HG02973 (cell line): ENCODE data around the gene TIRAP.
"Not testable (repeated sequence)": the region's sequence is repeated elsewhere in the genome, so short reads cannot be mapped to it uniquely, and the experiment has no call there.

Experiments
- ATAC-seq: cut with Tn5 transposase; IDR thresholded peaks from one replicate; pipeline ENCODE4 v1.9.1; 2021; ENCODE audit warnings: moderate library complexity; ENCODE audit not compliant: unreplicated experiment

Gene TIRAP

GRCh38 chr11:126282361-126282735 is 545 bp upstream of the TIRAP start:
- ATAC-seq: no peak

- peak; percentile 45 for ATAC-seq
Measured at GRCh38 chr11:126284829-126285228, 1.9 kb downstream of the TIRAP start.

- no peak for ATAC-seq
Measured at GRCh38 chr11:126288237-126288636, 5.3 kb downstream of the TIRAP start.

GRCh38 chr11:126290887-126291286 is 8.0 kb downstream of the TIRAP start:
- no peak for ATAC-seq

- ATAC-seq: no peak
Measured at GRCh38 chr11:126293726-126294125, 10.8 kb downstream of the TIRAP start.

GRCh38 chr11:126297004-126297403 is 14.1 kb downstream of the TIRAP start:
- ATAC-seq: no peak

GRCh38 chr11:126303623-126304456 is 20.9 kb downstream of the TIRAP start, which contains the start of gene DCPS:
TSS of gene DCPS (plus strand) at chr11:126304060. CDS start at chr11:126304081, 21 bp downstream.
- peak; percentile 86 for ATAC-seq

GRCh38 chr11:126304457-126305075 is 21.7 kb downstream of the TIRAP start:
- no peak for ATAC-seq

- peak; percentile 68 for ATAC-seq
Measured at GRCh38 chr11:126305699-126306098, 22.8 kb downstream of the TIRAP start.

GRCh38 chr11:126307706-126308105 is 24.8 kb downstream of the TIRAP start:
- ATAC-seq: no peak

GRCh38 chr11:126308271-126308671 is 25.4 kb downstream of the TIRAP start:
- no peak for ATAC-seq

- ATAC-seq: not testable (repeated sequence)
Measured at GRCh38 chr11:126308771-126309170, 25.9 kb downstream of the TIRAP start.

- ATAC-seq: peak; percentile 36
Measured at GRCh38 chr11:126310200-126310991, 27.5 kb downstream of the TIRAP start.

- no peak for ATAC-seq
Measured at GRCh38 chr11:126310992-126311310, 28.1 kb downstream of the TIRAP start.

GRCh38 chr11:126311401-126312291 is 28.8 kb downstream of the TIRAP start:
- peak; percentile 70 for ATAC-seq

- no peak for ATAC-seq
Measured at GRCh38 chr11:126312961-126313360, 30.1 kb downstream of the TIRAP start.

- ATAC-seq: no peak
Measured at GRCh38 chr11:126313826-126314225, 30.9 kb downstream of the TIRAP start.

GRCh38 chr11:126317432-126317755 is 34.5 kb downstream of the TIRAP start:
- ATAC-seq: no peak

GRCh38 chr11:126317756-126318573 is 35.1 kb downstream of the TIRAP start:
- peak; percentile 27 for ATAC-seq
